GM21737 (cell line): ENCODE data around the gene UBE2Z.
"Not testable (repeated sequence)": the region's sequence is repeated elsewhere in the genome, so short reads cannot be mapped to it uniquely, and the experiment has no call there.

Source experiments
- ATAC-seq: cut with Tn5 transposase; IDR thresholded peaks from one replicate; pipeline ENCODE4 v1.9.1; 2021; ENCODE audit warnings: mild to moderate bottlenecking, moderate library complexity; ENCODE audit not compliant: unreplicated experiment

UBE2Z gene

DNA sequence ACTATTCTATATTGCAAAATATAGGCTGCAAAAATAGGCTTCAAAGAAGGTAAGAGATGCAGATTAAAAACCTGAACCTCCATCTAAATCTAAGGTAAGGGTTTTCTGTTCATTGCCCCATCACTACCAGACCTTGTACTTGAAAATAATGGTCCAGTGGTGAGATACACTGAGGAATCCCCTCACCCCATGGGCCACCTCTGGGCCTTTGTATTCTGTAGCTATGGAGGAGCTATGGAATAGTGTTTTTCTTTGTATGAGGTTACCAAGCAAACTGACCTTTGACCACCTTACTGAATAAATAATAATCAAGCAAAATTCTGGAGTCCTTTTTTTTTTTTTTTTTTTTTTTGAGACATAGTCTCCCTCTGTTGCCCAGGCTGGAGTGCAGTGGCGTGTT lies 4.8 kb upstream of the UBE2Z start:
- no peak for ATAC-seq

DNA sequence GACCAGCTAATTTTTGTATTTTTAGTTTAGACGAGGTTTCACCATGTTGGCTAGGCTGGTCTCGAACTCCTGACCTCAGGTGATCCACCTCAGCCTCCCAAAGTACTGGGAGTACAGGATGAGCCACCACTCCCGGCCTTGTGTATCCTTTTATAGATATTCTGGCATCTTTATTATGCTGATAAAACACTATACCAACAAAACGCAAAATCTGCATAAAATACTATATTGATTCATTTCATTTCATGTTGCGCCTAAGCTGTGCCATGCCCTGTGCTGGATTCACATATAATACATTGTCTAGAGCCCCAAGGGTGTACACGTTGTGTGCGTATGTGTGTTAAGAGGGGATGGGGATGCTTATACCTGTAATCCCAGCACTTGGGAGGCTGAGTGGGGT lies 3.8 kb upstream of the UBE2Z start:
- no peak for ATAC-seq

DNA sequence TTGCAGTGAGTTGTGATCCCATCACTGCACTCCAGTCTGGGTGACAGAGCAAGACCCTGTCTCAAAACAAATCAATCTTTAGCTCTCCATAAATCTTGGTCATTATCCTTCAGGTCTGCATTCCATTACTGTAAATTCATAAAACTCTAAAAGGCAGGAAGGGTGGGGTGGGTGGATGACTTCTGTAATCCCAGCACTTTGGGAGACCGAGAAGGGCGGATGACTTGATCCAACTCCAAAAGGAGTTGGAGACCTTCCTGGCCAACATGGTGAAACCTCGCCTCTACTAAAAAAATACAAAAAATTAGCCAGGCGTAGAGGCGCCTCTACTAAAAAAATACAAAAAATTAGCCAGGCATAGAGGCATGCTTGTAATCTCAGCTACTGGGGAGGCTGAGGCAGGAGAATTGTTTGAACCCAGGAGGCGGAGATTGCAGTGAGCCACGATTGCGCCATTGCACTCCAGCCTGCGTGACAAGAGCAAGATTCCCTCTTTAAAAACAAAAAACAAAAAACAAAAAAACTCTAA lies 2.2 kb upstream of the UBE2Z start:
- no peak for ATAC-seq

DNA sequence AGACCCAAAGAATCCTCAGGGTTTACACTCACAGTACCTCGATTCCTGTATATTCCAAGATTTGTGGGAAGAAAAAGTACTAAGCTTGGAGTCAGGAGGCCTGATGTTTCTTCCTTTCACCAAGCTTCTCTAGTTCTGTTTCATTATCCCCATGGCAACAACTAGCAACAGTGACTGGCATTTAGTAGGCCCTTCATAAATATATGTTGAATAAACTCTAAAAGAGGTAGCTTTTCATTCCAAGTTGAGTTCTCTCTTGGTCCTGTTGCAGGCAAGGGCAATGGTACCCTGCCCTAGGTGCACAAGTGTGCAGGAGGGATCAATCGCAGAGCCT lies 527 bp upstream of the UBE2Z start:
- ATAC-seq = no peak

DNA sequence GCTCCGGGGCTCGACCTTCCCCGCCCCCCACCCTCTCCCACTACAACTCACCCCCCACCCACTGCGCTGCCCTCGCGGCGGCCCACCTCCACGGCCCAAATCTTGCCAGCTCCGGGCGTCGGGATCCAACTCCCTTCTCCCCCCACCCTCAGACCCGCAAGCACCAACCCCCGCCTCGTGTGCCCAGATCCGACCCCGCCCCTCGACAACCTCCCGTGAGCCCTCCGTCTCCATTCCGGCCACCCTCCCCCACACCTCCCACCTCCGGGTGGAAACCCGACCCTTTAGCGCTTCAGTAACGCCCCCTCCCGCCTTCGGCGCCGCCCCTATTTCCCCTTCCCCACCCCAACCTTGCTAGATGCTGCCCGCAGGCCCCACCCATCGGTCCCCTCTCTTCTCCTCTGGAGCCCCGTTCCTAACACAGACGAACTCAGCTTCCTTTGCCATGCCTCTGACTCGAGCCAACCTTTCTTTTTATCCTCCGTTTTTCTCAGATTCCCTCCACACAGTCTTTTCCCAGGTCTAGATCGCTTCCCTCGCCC lies 717 bp downstream of the UBE2Z start:
- ATAC-seq = peak; percentile 49

DNA sequence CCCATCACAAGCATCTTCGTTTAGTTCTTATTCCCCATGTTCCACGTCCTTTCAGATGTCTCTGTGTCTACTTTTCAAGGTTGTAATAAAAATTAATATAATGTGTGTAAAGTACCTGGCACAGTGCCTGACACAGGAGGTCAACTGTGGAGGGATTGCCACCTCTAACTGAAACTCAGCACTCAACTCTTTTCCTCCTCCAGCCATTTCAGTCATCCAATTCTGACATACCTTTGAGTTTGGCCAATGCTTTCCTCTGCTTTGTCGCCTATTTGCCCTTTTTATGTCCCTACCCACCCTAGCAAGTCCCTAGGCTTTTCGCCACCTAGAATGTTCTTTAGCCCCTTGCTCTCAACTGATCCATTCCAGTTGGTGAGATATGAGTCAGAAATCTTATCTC lies 1.6 kb downstream of the UBE2Z start:
- no peak for ATAC-seq

DNA sequence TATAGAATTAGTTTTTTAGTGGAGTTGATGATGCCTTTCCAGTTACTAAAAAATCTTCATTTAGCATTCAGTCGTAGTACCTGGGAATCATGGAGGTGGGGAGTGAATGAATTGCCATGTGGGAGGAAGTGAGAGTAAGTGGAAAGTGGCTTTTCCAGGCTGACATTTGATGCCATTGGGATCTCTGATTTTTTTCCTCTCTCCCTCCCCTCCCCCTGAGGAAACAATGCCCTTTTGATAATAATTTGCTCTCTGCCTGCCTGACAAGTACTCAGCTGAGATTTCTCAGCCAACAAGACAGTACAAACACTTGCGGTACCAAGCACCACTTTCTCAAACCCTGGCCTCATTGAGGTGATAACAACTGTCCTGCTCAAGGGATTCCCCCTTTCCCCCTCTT lies 2.2 kb downstream of the UBE2Z start:
- ATAC-seq = no peak

DNA sequence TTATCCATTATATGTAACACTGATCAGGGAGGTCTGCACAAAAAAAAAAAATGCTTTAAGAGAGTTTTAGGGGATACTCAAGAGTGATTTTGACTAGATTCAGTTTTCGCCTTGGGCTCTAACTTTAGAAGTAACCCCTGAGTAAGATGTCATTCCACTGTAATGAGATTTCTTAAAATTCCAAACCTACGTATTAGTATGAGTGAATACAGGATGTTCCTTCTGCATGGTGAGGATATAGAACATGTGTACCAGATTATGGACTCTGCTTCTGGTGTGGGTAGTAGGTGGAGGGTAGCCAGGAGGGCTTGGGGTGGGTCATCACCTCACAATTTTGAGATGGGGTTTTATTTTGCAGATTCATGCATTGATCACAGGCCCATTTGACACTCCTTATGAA lies 4.3 kb downstream of the UBE2Z start:
- no peak for ATAC-seq

DNA sequence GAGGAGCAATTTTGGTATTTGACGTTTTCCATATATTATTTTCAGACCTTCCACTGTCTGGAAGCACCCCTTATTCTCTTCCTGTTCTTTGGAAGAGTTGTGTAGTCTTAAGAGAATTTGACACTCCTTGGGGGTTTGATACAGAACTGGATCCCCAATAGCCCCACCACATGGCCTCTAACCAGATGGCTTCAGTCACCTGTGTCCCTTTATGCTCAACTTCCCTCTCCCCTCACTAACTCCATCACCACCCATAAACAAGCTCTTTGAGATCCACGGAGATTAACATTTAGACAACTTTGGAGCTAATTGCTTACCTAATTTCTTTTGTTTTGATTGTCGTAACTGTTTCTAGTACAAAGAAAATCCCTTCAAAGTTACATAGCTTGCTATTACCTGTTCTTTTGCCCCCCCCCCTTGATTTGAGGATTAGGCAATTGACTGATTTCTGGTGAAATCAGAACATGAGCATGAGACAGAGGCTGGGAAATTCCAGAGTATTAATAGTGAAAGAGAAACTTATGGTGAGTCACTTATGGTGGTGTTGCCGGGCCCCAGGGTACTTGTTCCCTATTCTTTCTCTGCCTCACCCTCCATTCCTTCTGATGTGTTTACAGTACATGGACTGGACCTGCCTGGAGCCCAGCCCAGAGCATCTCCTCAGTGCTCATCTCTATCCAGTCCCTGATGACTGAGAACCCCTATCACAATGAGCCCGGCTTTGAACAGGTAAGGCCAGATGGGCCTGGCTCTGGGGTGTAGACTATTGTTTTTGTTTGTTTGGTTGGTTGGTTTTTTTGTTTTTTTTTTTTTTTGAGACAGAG lies 7.5 kb downstream of the UBE2Z start:
- ATAC-seq = peak; percentile 58

DNA sequence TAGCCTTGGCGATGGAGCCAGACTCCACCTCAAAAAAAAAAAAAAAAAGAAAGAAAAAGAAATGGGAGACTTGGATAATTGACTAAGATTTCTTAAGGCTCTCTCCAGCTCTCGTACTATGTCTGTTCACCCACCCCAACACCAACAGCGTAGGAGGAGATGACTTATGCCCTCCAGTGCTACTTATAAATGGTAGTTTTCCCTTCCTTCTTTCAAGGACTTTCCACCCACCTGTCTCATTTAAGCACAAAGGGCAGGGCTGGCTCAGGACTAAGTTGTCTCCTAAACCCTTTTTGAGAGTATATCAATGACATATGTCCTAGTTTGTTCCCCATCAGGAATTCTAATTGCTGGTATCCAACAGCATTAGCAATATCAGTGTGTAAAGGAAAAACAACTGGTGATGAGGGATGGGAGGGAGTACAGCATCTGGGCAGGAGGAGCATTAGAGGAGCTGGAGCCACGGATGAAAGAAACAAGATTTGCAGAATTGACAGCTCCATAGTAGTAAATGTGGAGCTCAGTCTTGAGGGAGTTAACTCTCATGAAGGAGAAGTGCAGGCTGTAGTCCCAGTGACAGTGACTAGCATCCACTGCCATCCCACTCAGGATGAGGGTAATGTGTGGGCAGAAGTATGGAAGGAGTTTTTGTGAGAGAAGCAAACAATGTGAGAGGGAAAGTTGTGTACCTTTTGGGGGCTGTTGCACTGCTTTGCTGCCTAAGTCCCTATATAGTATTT lies 17.2 kb downstream of the UBE2Z start:
- no peak for ATAC-seq

DNA sequence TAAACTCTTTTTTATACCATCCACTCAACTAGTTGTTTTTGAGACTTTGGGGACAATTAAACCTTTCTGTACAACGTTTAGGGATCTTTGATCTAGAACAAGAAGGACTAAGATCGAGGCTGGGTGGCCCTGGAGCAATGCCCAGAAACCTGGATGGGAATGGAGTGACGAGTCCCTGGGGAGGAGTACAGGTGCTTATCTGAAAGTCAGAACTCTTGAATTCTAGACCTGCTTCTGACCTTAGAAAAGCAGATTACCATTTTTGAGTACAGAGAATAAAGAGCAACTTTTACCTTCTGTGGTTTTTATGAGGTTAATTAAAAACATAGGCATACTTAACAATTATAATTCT lies 17.8 kb downstream of the UBE2Z start:
- ATAC-seq = no peak

DNA sequence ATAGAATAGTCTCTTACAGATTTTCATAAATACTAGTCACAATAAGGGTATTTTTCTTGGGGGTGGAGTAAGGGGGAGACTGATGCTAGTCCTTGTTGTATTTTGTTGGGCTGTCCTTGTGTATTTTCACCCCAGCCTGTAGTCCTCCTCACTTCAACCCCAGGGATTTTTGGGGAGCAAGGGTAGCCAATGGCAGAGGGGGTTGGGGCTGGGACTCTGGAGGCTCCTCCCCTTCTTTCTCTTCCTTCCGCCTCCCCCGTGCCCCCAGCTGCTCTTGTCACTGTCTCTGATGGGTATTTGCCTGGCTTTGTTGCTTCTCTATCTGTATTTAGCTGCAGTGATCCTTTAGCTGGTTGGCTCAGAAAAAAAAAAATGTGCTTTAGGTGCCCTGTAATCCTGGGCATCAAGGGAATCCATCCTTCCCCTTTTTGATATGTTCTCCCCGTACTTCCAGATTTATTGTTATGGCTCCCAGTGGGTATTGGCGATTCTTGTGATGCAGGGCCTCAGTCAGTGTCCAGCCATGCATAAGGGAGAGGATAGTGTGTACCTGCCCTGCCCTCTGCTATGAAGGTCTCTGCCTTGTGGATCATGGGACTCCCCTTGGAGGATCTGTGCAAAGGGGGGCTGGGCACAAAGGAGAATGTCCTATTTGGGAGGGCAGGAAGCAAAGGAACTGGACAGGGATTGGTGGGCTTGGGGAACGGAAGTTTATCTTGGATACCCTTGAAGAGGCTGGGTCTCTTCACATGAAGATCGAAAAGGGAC lies 20.0 kb downstream of the UBE2Z start:
- no peak for ATAC-seq

DNA sequence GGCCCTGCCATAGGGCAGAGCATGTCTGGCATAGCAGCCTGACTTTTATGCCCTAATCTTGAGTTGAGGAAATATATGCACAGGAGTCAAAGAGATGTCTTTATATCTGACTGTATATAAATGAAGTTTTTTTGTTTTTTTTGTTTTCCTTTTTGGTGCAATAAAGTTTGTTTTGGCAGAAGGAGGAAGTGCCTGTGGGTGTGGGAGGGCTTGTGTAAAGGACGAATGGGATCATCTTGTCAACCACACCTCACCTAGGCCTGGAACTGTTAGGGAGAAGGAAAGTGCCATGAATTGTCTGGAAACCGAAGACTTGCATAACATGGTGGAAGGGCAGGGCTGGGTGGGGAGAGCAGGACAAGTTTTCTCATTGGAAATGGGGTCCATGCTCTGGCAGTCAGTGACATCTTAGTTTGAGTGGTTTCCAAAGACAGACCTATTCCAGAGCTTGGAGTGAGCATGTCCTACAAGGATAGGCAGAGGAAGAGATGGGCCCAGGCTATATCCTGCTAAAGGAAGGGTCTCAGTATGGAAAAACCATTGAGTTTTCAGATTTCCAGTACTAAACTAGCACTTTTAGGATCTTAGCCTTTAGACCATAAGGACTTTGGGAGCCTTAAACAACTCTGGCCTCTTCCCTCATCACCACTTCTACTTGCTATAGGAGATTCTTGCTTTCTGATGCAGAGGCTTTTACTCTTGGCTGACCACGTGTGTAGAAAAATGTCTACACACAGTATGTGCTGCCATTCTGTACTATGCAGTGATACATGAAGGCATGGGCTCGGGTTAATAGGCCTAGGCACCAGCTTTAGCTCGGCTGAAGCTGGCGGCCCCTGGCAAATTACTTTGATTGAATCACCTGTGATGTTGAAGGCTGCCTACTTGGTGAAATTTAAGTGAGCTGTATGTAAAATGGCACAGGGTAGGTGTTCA lies 20.9 kb downstream of the UBE2Z start:
- no peak for ATAC-seq

DNA sequence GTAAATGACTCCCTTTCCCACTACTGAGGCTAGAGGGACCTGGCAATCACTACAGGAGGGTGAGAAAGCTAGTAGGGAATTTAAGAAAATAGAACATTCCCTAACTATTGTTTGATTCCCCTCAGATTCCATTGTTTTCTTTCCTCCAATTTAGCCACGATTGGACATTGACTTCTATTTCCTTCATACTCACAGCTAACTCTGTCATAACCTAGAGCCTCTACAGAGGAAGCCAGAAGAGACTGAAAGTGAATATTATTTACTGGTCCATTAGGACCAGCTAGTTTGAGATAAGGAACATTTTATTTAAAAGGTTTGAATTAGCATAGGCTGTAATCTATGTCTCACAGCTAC lies 21.6 kb downstream of the UBE2Z start:
- ATAC-seq = no peak

DNA sequence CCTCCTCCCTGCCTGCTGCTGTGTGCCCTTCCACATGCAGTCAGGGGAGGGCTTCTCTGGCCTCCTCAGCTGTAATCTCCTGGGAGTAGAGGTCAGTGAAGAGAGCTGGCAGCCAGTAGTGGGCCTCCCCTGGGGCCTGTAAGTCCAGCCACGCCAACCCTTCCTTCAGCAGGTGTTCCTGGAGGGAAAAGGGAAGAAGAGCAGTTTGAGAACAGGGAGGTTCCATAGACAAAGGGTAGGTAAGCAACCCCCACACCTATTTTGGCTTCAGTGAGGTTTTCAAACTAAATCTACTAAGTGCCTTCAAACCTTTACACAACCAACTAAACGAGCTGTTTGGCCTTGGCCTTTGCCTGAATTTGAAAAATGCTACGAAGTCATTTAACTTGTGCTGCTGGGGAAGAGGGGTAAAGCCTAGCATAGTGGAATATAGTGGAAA lies 22.2 kb downstream of the UBE2Z start:
- ATAC-seq = no peak

DNA sequence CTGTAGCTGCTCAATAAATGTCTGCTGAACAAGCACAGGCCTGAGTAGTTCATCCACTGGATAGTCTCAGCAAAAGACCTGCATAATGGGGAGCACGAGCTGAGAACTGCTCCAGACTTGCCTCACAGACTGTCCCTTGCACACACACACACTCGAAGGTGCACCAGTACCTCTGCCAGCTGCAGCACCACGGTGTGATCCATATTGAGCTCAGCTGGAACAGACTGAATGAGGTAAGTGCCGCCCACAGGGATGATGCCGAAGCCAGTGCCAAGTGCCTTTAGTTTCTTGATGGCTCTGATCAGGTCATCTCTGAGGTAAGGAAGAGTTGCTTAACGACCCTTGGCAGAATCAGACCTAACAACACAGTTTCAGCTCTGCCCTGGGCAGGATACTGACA lies 24.8 kb downstream of the UBE2Z start:
- ATAC-seq = no peak

DNA sequence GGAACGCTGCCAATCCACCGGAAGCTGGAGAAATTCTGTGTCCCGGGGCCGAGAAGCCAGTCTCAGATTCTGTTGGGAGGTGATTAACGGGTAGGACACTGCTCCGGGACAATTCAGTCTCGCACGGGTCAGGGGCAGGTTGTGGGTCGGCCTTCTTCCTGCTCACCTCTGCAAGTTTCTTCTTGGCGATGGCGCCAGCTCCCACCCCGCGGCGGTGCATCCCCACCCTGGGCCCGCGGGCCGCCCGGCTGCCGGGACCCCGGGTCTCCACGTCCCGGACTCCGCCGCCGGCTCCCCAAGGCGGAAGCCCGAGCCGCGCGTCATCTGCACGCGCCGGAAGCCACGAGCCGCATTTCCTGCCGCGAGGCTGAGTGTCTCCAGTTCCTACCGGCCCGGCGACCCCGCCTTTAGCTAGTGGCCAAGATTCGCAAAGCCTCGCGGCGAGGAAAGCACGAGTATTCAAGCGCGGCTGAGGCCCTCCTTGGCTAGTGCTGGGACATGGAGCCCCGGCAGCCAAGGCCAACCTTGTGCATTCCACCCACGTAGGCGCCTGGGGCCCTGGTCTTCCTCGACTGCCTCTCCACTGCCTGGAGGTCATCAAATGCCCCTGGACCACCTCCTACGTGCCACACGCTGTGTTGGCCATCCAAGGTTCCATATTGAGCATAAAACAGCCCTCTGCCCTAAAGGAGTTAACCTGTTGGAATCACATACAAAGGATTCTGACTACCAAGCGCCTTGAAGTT lies 36.5 kb downstream of the UBE2Z start, which contains the start of gene SNF8:
Gene SNF8, minus strand, starts transcription at position 328 of the 746 bp plus-strand sequence. Its CDS starts 108 bp downstream, at position 220.
- ATAC-seq = peak; percentile 76

DNA sequence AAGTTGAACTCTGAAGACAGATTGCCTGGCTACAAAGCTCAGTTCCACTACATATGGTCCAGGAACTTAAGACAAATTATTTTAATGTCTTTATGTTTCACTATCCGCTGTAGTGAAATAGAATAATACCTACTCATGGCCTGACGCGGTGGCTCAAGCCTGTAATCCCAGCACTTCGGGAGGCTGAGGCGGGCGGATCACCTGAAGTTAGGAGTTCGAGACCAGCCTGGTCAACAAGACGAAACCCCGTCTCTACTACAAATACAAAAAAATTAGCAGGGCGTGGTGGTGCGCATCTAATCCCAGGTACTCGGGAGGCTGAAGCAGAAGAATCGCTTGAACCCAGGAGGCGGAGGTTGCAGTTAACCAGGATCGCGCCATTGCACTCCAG lies 37.0 kb downstream of the UBE2Z start:
- ATAC-seq = not testable (repeated sequence)

DNA sequence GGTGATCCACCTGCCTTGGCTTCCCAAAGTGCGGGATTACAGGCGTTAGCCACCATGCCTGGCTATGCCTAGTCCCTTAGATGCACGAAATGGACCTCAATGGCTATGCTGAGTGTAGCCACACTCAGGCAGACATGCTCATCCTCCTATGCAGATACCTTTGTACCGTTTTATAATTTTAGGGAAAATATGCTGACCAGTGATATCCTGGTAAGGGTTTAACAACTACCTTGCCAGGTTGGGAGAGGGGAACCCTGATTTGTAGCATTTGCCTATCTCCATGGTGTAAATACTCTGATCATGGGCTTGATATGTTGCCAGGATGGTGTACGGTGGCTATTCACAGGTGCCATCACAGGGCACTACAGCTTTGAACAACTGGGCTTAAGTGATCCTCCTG lies 43.4 kb downstream of the UBE2Z start:
- no peak for ATAC-seq

DNA sequence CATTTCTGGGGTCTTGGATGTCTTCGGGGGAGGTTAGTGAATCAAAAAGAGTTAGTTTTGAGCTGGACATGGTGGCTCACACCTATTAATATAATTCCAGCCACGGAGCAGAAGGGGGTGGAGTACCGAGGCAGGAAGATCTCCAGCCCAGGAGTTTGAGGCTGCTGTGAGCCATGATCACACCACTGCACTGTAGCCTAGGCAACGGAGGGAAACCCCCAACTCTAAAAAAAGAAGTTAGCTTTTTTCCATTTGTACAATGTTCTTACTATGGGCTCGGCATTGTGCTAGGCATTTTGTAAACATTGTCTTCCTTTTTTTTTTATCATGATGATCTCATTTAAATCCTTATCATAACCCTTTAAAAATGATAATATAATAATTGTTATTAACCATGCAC lies 44.7 kb downstream of the UBE2Z start:
- ATAC-seq = no peak
